H1 (cell line): ENCODE measurements around the gene PCDHA9. TPM values are rescaled to one million over a fixed set of nuclear protein-coding genes. Genes with fewer than 3 reads are reported as not detected.

Source experiments
- CTCF ChIA-PET: fragments of 300-600 bp; sonication (Branson Sonifier 250); formaldehyde crosslinking; loops from one replicate; lab custom pipeline; 2021; ENCODE audit not compliant: partially characterized antibody; lab: Charles Lee
- POLR2A ChIA-PET: fragments of 300-600 bp; sonication (Branson Sonifier 250); formaldehyde crosslinking; loops from one replicate; lab custom pipeline; 2021; ENCODE audit warnings: inconsistent platforms; ENCODE audit not compliant: partially characterized antibody; lab: Charles Lee
- DNase-seq, 2 experiments: peaks; one replicate each; pipeline versions ENCODE4 v3.0.0 to v3.0.0-alpha.2; 2010 to 2022; ENCODE audit warnings: low spot score in 2 of 2, low read depth in 1 of 2, mixed read lengths in 1 of 2
- FAIRE-seq: peaks from 2 replicates; lab custom pipeline; 2011; peaks lifted over from hg19 to GRCh38; lab: Jason Lieb, UNC
- H2AFZ ChIP-seq: 2 replicates; pipeline ENCODE4 v1.8.1; 2012; ENCODE audit warnings: low read length, inconsistent platforms
- H2AK5ac ChIP-seq: 2 replicates; pipeline ENCODE4 v1.6.1; 2013; ENCODE audit warnings: low read depth, low read length
- H2BK120ac ChIP-seq: replicated peaks from 2 replicates; pipeline ENCODE3; 2013; ENCODE audit warnings: low read depth, low read length, inconsistent platforms
- H2BK12ac ChIP-seq: 2 replicates; pipeline ENCODE4 v1.6.1; 2013; ENCODE audit warnings: low read depth, low read length
- H2BK15ac ChIP-seq: 2 replicates; pipeline ENCODE4 v1.6.1; 2013; ENCODE audit warnings: low read length
- H2BK20ac ChIP-seq: 2 replicates; pipeline ENCODE4 v1.6.1; 2013; ENCODE audit warnings: low read length
- H2BK5ac ChIP-seq: 2 replicates; pipeline ENCODE4 v1.6.1; 2013; ENCODE audit warnings: low read depth, low read length
- H3K14ac ChIP-seq: 2 replicates; pipeline ENCODE4 v1.6.1; 2013; ENCODE audit warnings: inconsistent platforms; ENCODE audit not compliant: insufficient read length
- H3K18ac ChIP-seq: 2 replicates; pipeline ENCODE4 v1.6.1; 2013; ENCODE audit warnings: low read length; ENCODE audit errors: extremely low read depth
- H3K23ac ChIP-seq: 2 replicates; pipeline ENCODE4 v1.6.1; 2013; ENCODE audit warnings: inconsistent platforms; ENCODE audit not compliant: insufficient read length
- H3K23me2 ChIP-seq: 2 replicates; pipeline ENCODE4 v1.6.1; 2013; ENCODE audit warnings: low read depth, low read length
- H3K27ac ChIP-seq: 2 replicates; pipeline ENCODE4 v1.6.1; 2011; ENCODE audit warnings: low read depth, low read length, inconsistent platforms
- H3K27me3 ChIP-seq, 4 experiments: replicated peaks in 1 of 4; 1 replicate in 1 of 4; 2 replicates in 3 of 4; pipeline versions ENCODE4 v1.6.1 to v1.8.1; 2011 to 2013; ENCODE audit warnings: low read length in 3 of 4, mild to moderate bottlenecking in 3 of 4, inconsistent platforms in 2 of 4, mixed read lengths in 2 of 4, moderate library complexity in 1 of 4; ENCODE audit not compliant: control insufficient read depth in 3 of 4, insufficient read depth in 3 of 4; ENCODE audit errors: extremely low read depth in 1 of 4
- H3K36me3 ChIP-seq, 4 experiments: 2 replicates each; pipeline versions ENCODE4 v1.6.1 to v1.8.1; 2011 to 2013; ENCODE audit warnings: mild to moderate bottlenecking in 4 of 4, low read length in 3 of 4, moderate library complexity in 2 of 4, control low read depth in 1 of 4, inconsistent platforms in 1 of 4; ENCODE audit not compliant: insufficient read depth in 4 of 4, control insufficient read depth in 2 of 4
- H3K4ac ChIP-seq: replicated peaks from 2 replicates; pipeline ENCODE3; 2013; ENCODE audit warnings: low read length, low read depth, mixed read lengths, inconsistent platforms; ENCODE audit not compliant: insufficient read length
- H3K4me1 ChIP-seq, 4 experiments: replicated peaks in 1 of 4; 1 replicate in 1 of 4; 2 replicates in 3 of 4; pipeline versions ENCODE4 v1.6.1 to v1.8.1; 2011 to 2013; ENCODE audit warnings: low read length in 3 of 4, inconsistent platforms in 2 of 4, mixed read lengths in 1 of 4; ENCODE audit not compliant: insufficient read depth in 4 of 4, control insufficient read depth in 3 of 4
- H3K4me2 ChIP-seq, 2 experiments: 2 replicates each; pipeline versions ENCODE4 v1.6.1 to v1.8.1; 2011 to 2013; ENCODE audit warnings: low read depth in 2 of 2, low read length in 2 of 2, control low read depth in 1 of 2, inconsistent platforms in 1 of 2, mild to moderate bottlenecking in 1 of 2; ENCODE audit not compliant: insufficient read depth in 1 of 2
- H3K4me3 ChIP-seq, 4 experiments: fragments of 200-600, 300-600 bp in 1 of 4; sonication (generic), shearing (Covaris generic), sonication (Bioruptor Twin) in 1 of 4; 2 replicates each; pipeline versions ENCODE4 v1.5.1 to v1.8.1; 2011 to 2016; ENCODE audit warnings: low read length in 4 of 4, low read depth in 3 of 4, control low read depth in 2 of 4, inconsistent platforms in 2 of 4, mild to moderate bottlenecking in 2 of 4, mixed read lengths in 1 of 4, moderate library complexity in 1 of 4; ENCODE audit not compliant: insufficient read depth in 2 of 4; ENCODE audit errors: extremely low read depth in 1 of 4
- H3K56ac ChIP-seq: replicated peaks from 2 replicates; pipeline ENCODE3; 2013; ENCODE audit warnings: low read depth, mild to moderate bottlenecking, mixed read lengths, low read length, inconsistent platforms; ENCODE audit not compliant: insufficient read length
- H3K79me1 ChIP-seq: 2 replicates; pipeline ENCODE4 v1.6.1; 2013; ENCODE audit warnings: low read depth, low read length, control low read depth
- H3K79me2 ChIP-seq, 2 experiments: 2 replicates each; pipeline versions ENCODE4 v1.6.1 to v1.8.1; 2012 to 2013; ENCODE audit warnings: low read length in 2 of 2, mild to moderate bottlenecking in 2 of 2, inconsistent platforms in 1 of 2; ENCODE audit not compliant: insufficient read depth in 2 of 2, control insufficient read depth in 1 of 2
- H3K9ac ChIP-seq, 4 experiments: replicated peaks in 1 of 4; 1 replicate in 1 of 4; 2 replicates in 3 of 4; pipeline versions ENCODE4 v1.6.1 to v1.8.1; 2011 to 2013; ENCODE audit warnings: low read depth in 3 of 4, low read length in 3 of 4, control low read depth in 2 of 4, mild to moderate bottlenecking in 2 of 4, moderate library complexity in 2 of 4, inconsistent platforms in 1 of 4; ENCODE audit errors: extremely low read depth in 1 of 4
- H3K9me3 ChIP-seq, 2 experiments: 2 replicates each; pipeline versions ENCODE4 v1.6.1 to v1.8.1; 2012 to 2013; ENCODE audit warnings: mild to moderate bottlenecking in 2 of 2, moderate library complexity in 2 of 2, control low read depth in 1 of 2, inconsistent platforms in 1 of 2, low read depth in 1 of 2, low read length in 1 of 2, mixed read lengths in 1 of 2; ENCODE audit not compliant: insufficient read depth in 2 of 2
- H4K20me1 ChIP-seq, 2 experiments: replicated peaks in 1 of 2; 2 replicates each; pipeline versions ENCODE3 to v1.8.1; 2011 to 2013; ENCODE audit warnings: inconsistent platforms in 2 of 2, low read length in 2 of 2, mild to moderate bottlenecking in 1 of 2; ENCODE audit not compliant: insufficient read depth in 2 of 2, control insufficient read depth in 1 of 2
- H4K5ac ChIP-seq: 2 replicates; pipeline ENCODE4 v1.6.1; 2013; ENCODE audit warnings: low read length, low read depth, mixed read lengths, inconsistent platforms; ENCODE audit not compliant: insufficient read length
- H4K8ac ChIP-seq: 2 replicates; pipeline ENCODE4 v1.8.0; 2013; ENCODE audit warnings: mild to moderate bottlenecking, moderate library complexity, low read length, inconsistent platforms; ENCODE audit not compliant: insufficient read depth; ENCODE audit errors: extremely low read depth
- H4K91ac ChIP-seq: replicated peaks from 2 replicates; pipeline ENCODE3; 2013; ENCODE audit warnings: low read length, mixed read lengths, inconsistent platforms; ENCODE audit not compliant: insufficient read length
- ATF3 ChIP-seq: IDR thresholded peaks from 2 replicates; pipeline ENCODE4 v1.6.1; 2011; ENCODE audit warnings: low read depth, mild to moderate bottlenecking, low read length; ENCODE audit not compliant: insufficient read depth
- BCL11A ChIP-seq, 2 experiments: IDR thresholded peaks; one replicate each; pipeline ENCODE4 v1.6.1; 2011; ENCODE audit warnings: low read depth in 2 of 2, low read length in 2 of 2, mild to moderate bottlenecking in 2 of 2
- POLR2A ChIP-seq, 2 experiments: IDR thresholded peaks; 1 replicate in 1 of 2; 2 replicates in 1 of 2; pipeline ENCODE4 v1.6.1; 2011; ENCODE audit warnings: low read depth in 2 of 2, low read length in 2 of 2, mild to moderate bottlenecking in 2 of 2; ENCODE audit errors: control extremely low read depth in 1 of 2
- RAD21 ChIP-seq, 2 experiments: IDR thresholded peaks in 1 of 2; conservative IDR thresholded peaks in 1 of 2; 2 replicates each; pipeline ENCODE4 v1.6.1; 2011; ENCODE audit warnings: low read depth in 2 of 2, low read length in 2 of 2, improper control_type of control experiment in 1 of 2, inconsistent platforms in 1 of 2, mild to moderate bottlenecking in 1 of 2, moderate library complexity in 1 of 2
- RNF2 ChIP-seq: fragments of 200-900, 300-1000 bp; sonication (generic); IDR thresholded peaks from 2 replicates; pipeline ENCODE4 v1.7.1; 2016; ENCODE audit warnings: borderline replicate concordance, low read depth, mild to moderate bottlenecking, antibody characterized with exemption, low read length; ENCODE audit not compliant: poor library complexity, severe bottlenecking; ENCODE audit errors: missing control alignments
- SIN3A ChIP-seq, 2 experiments: IDR thresholded peaks in 1 of 2; conservative IDR thresholded peaks in 1 of 2; 2 replicates each; pipeline ENCODE4 v1.6.1; 2011 to 2012; ENCODE audit warnings: low read length in 2 of 2, improper control_type of control experiment in 1 of 2, low read depth in 1 of 2, mild to moderate bottlenecking in 1 of 2
- SRF ChIP-seq: IDR thresholded peaks from 2 replicates; pipeline ENCODE4 v1.6.1; 2011; ENCODE audit warnings: mild to moderate bottlenecking, low read depth, low read length, moderate library complexity
- YY1 ChIP-seq: IDR thresholded peaks from 2 replicates; pipeline ENCODE4 v1.6.1; 2011; ENCODE audit warnings: low read depth, mild to moderate bottlenecking, low read length
- ZNF274 ChIP-seq: IDR thresholded peaks from 2 replicates; pipeline ENCODE4 v1.7.0; 2012; ENCODE audit warnings: low read length, borderline replicate concordance; ENCODE audit errors: extremely low read depth
- WGBS, 2 experiments: shearing (Covaris generic) in 1 of 2; methylation state at CpG; one replicate each; pipeline versions ENCODE4 v1.1.6 to v1.1.7; 2013 to 2015; ENCODE audit warnings: low lambda C conversion rate in 2 of 2, mixed read lengths in 2 of 2, inconsistent platforms in 1 of 2, low coverage in 1 of 2, missing lambda C conversion rate in 1 of 2; ENCODE audit not compliant: insufficient replicate concordance in 2 of 2, insufficient coverage in 1 of 2, insufficient read length in 1 of 2; ENCODE audit errors: extremely low coverage in 1 of 2, missing lambda C conversion rate in 1 of 2; 5-methylcytosine and 5-hydroxymethylcytosine counted together
- polyA plus RNA-seq, 7 experiments: library from polyadenylated mRNA; depleted of rRNA in 3 of 7; stranded (reverse) in 5 of 7; unstranded in 2 of 7; fragments of >200 nt in 5 of 7; fragments of 200-250 nt in 2 of 7; gene quantifications; 1 replicate in 5 of 7; 2 replicates in 1 of 7; 4 replicates in 1 of 7; pipeline versions ENCODE4 v1.2.1 to v1.2.3, GENCODE V29; 2011 to 2013; ENCODE audit warnings: missing spikeins in 2 of 7, mixed read lengths in 2 of 7
- total RNA-seq: library from RNA; stranded (reverse); fragmentation: NEBNext Ultra II Directional; extraction: Animal tissue kit (Norgen Biotek cat#: 25700); gene quantifications from 2 replicates; pipeline ENCODE4 v1.2.1, GENCODE V29; 2021

Gene PCDHA9
- total and polyA plus RNA-seq, 2 of the 8 experiments (the other 6 are each of a cell fraction or from before 2014, with no cell fraction given): 0.12 to 0.28 TPM

- no peak within 1 kb of the TSS for H2BK15ac ChIP-seq
- peak within 1 kb of the TSS; percentile 37 to 47 for H3K4me2 ChIP-seq
- peaks cover 0 to 13% of the 10 kb centered on the region in 2 experiments; a peak in 1 of 4 replicates for H3K9me3 ChIP-seq
- peak; percentile 63 for FAIRE-seq
- no peaks in the 10 kb centered on the region for H3K23me2 ChIP-seq
- H3K9ac ChIP-seq: peak within 1 kb of the TSS; percentile 31 to 57 (median 47); a peak in 6 of 7 replicates
- no peak within 1 kb of the TSS for H2BK5ac ChIP-seq
- H3K79me2 ChIP-seq: peaks cover 0 to 19% of the 10 kb centered on the region in 2 experiments; a peak in 2 of 4 replicates
- no peak within 1 kb of the TSS for H2AK5ac ChIP-seq
- no peaks in the 10 kb centered on the region for H3K27me3 ChIP-seq
- no peak for DNase-seq
- ChIA-PET CTCF (interaction anchor here (0.6 to 9.3 kb wide), 50 partner anchors 9 to 286 kb away, joined by 3 to 141 read pairs (median 5); partner anchors contain the start of genes PCDHA1, PCDHA10, PCDHA13 and PCDHA4), POLR2A (interaction anchor here (0.6 to 2.4 kb wide), 13 partner anchors 8 to 226 kb away, joined by 3 to 14 read pairs (median 6); partner anchors contain the start of genes PCDHA10, PCDHA6, PCDHB1 and PCDHB2)
- H4K91ac ChIP-seq: no peak within 1 kb of the TSS
- H3K79me1 ChIP-seq: no peaks in the 10 kb centered on the region
- peak within 1 kb of the TSS; percentile 37; the same call in 1 of the 2 replicates for H3K27ac ChIP-seq
- H2AFZ ChIP-seq: peak within 1 kb of the TSS; percentile 11; the same call in 1 of the 2 replicates
- no peaks in the 10 kb centered on the region for H3K4me1 ChIP-seq
- 41% methylated on average over 37 of the region's 41 CpGs; no CpG with 5 or more reads in 1 of the 2 experiments for WGBS, 2 experiments
- no peak within 1 kb of the TSS for H2BK120ac ChIP-seq
- H3K14ac ChIP-seq: no peak within 1 kb of the TSS
- H4K5ac ChIP-seq: peak within 1 kb of the TSS; percentile 7
- no peak within 1 kb of the TSS for H3K23ac ChIP-seq
- no peak within 1 kb of the TSS; the same call in 1 of the 2 replicates for H3K18ac ChIP-seq
- H4K8ac ChIP-seq: peak within 1 kb of the TSS; percentile 58; the same call in 1 of the 2 replicates
- no peak within 1 kb of the TSS for H2BK12ac ChIP-seq
- H2BK20ac ChIP-seq: no peak within 1 kb of the TSS
- H3K4me3 ChIP-seq: peak within 1 kb of the TSS; percentile 54 to 66 (median 58)
- no peak within 1 kb of the TSS for H3K56ac ChIP-seq
- H3K36me3 ChIP-seq: peaks cover 0 to 15% (median 0%) of the 10 kb centered on the region in 4 experiments; a peak in 3 of 8 replicates
- H3K4ac ChIP-seq: no peak within 1 kb of the TSS
- H4K20me1 ChIP-seq: no peaks in the 10 kb centered on the region
- TF ChIP-seq RNF2 (no peak), RAD21 (IDR thresholded peaks at IDR 0.05 in 1 of 2, conservative IDR thresholded peaks at IDR 0.05 in 1 of 2; ENCODE audit: low read depth in 2 of 2, low read length in 2 of 2) (peak; percentile 64 to 72), SIN3A (conservative IDR thresholded peaks at IDR 0.05 in 1 of 2, IDR thresholded peaks at IDR 0.05 in 1 of 2; ENCODE audit: low read depth in 1 of 2, low read length in 2 of 2) (0 out of 4 replicates have a peak, but pooled peaks of 1 of the 2 experiments have one; percentile 25), BCL11A (IDR thresholded peaks at IDR 0.05; ENCODE audit: low read depth in 2 of 2, low read length in 2 of 2) (no peak), YY1 (no peak), POLR2A (IDR thresholded peaks at IDR 0.05; ENCODE audit: control extremely low read depth in 1 of 2, low read depth in 2 of 2, low read length in 2 of 2) (peak in 1 of 2 experiments; percentile 46; a peak in 2 of 3 replicates), SRF (no peak), ZNF274 (no peak), ATF3 (no peak)
Measured at GRCh38 chr5:140868721-140869554, 20.8 kb downstream of the PCDHA9 start, which contains the start of gene PCDHA11. Gene PCDHA11, plus strand, starts transcription at chr5:140868957. Its CDS starts 147 bp downstream, at chr5:140869104.
